ES-I3 (cell line): ENCODE measurements around the gene WDR37.

Experiments used
- H3K36me3 ChIP-seq: 2 replicates; pipeline ENCODE4 v1.6.1; 2013; ENCODE audit warnings: mild to moderate bottlenecking, low read length, control low read depth, moderate library complexity; ENCODE audit not compliant: insufficient read depth
- H3K4me1 ChIP-seq: 2 replicates; pipeline ENCODE4 v1.6.1; 2013; ENCODE audit warnings: mild to moderate bottlenecking, control low read depth, low read length; ENCODE audit not compliant: insufficient read depth
- H3K9ac ChIP-seq: 2 replicates; pipeline ENCODE4 v1.6.1; 2013; ENCODE audit warnings: low read depth, mild to moderate bottlenecking, low read length, moderate library complexity
- H3K9me3 ChIP-seq: 2 replicates; pipeline ENCODE4 v1.6.1; 2013; ENCODE audit warnings: mild to moderate bottlenecking, low read length, moderate library complexity; ENCODE audit not compliant: control insufficient read depth, insufficient read depth

WDR37 gene

GRCh38 chr10:1169186-1169885 lies 113.2 kb downstream of the WDR37 start:
- H3K4me1 ChIP-seq: no peaks in the 10 kb centered on the region
- H3K9me3 ChIP-seq: no peaks in the 10 kb centered on the region
- H3K9ac ChIP-seq: no peak overlapping the region
- H3K36me3 ChIP-seq: no peaks in the 10 kb centered on the region

- Histone ChIP-seq H3K4me1 (no peaks in the 10 kb centered on the region), H3K36me3 (no peaks in the 10 kb centered on the region), H3K9me3 (no peaks in the 10 kb centered on the region), H3K9ac (no peak overlapping the region)
Observed at GRCh38 chr10:1169981-1170866, 114.0 kb downstream of the WDR37 start.

- H3K4me1 ChIP-seq: no peaks in the 10 kb centered on the region
- no peaks in the 10 kb centered on the region for H3K9me3 ChIP-seq
- H3K9ac ChIP-seq: no peak overlapping the region
- no peaks in the 10 kb centered on the region for H3K36me3 ChIP-seq
Observed at GRCh38 chr10:1170867-1171180, 114.6 kb downstream of the WDR37 start.

- H3K9me3 ChIP-seq: no peaks in the 10 kb centered on the region
- H3K4me1 ChIP-seq: no peaks in the 10 kb centered on the region
- H3K36me3 ChIP-seq: no peaks in the 10 kb centered on the region
- no peak overlapping the region for H3K9ac ChIP-seq
Observed at GRCh38 chr10:1171182-1171581, 115.0 kb downstream of the WDR37 start.

- H3K4me1 ChIP-seq: no peaks in the 10 kb centered on the region
- H3K9me3 ChIP-seq: no peaks in the 10 kb centered on the region
- H3K36me3 ChIP-seq: no peaks in the 10 kb centered on the region
- no peak overlapping the region for H3K9ac ChIP-seq
Observed at GRCh38 chr10:1171586-1171985, 115.4 kb downstream of the WDR37 start.

GRCh38 chr10:1172256-1172984 lies 116.2 kb downstream of the WDR37 start:
- H3K4me1 ChIP-seq: no peaks in the 10 kb centered on the region
- no peaks in the 10 kb centered on the region for H3K9me3 ChIP-seq
- no peaks in the 10 kb centered on the region for H3K36me3 ChIP-seq
- no peak overlapping the region for H3K9ac ChIP-seq

GRCh38 chr10:1173091-1173490 lies 116.9 kb downstream of the WDR37 start:
- Histone ChIP-seq H3K4me1 (no peaks in the 10 kb centered on the region), H3K9me3 (no peaks in the 10 kb centered on the region), H3K9ac (no peak overlapping the region), H3K36me3 (no peaks in the 10 kb centered on the region)

GRCh38 chr10:1174022-1174421 lies 117.8 kb downstream of the WDR37 start:
- no peak overlapping the region for H3K9ac ChIP-seq
- no peaks in the 10 kb centered on the region for H3K4me1 ChIP-seq
- H3K9me3 ChIP-seq: no peaks in the 10 kb centered on the region
- no peaks in the 10 kb centered on the region for H3K36me3 ChIP-seq

- Histone ChIP-seq H3K36me3 (no peaks in the 10 kb centered on the region), H3K9ac (no peak overlapping the region), H3K4me1 (no peaks in the 10 kb centered on the region), H3K9me3 (no peaks in the 10 kb centered on the region)
Observed at GRCh38 chr10:1175956-1176565, 119.9 kb downstream of the WDR37 start.

- no peaks in the 10 kb centered on the region for H3K4me1 ChIP-seq
- no peak overlapping the region for H3K9ac ChIP-seq
- H3K36me3 ChIP-seq: no peaks in the 10 kb centered on the region
- no peaks in the 10 kb centered on the region for H3K9me3 ChIP-seq
Observed at GRCh38 chr10:1177936-1178335, 121.8 kb downstream of the WDR37 start.

GRCh38 chr10:1178506-1178905 lies 122.3 kb downstream of the WDR37 start:
- Histone ChIP-seq H3K9ac (no peak overlapping the region), H3K9me3 (no peaks in the 10 kb centered on the region), H3K36me3 (no peaks in the 10 kb centered on the region), H3K4me1 (no peaks in the 10 kb centered on the region)

- no peak overlapping the region for H3K9ac ChIP-seq
- H3K4me1 ChIP-seq: no peaks in the 10 kb centered on the region
- no peaks in the 10 kb centered on the region for H3K36me3 ChIP-seq
- H3K9me3 ChIP-seq: no peaks in the 10 kb centered on the region
Observed at GRCh38 chr10:1179346-1180070, 123.3 kb downstream of the WDR37 start.

- Histone ChIP-seq H3K9ac (no peak overlapping the region), H3K9me3 (no peaks in the 10 kb centered on the region), H3K4me1 (no peaks in the 10 kb centered on the region), H3K36me3 (no peaks in the 10 kb centered on the region)
Observed at GRCh38 chr10:1180071-1180730, 124.0 kb downstream of the WDR37 start.
